Stimulated activated CD4-positive, alpha-beta T cell treated with anti-CD3 and anti-CD28 coated beads, TNF-alpha, amount 100 ng/mL, for 24 hours (primary cell): ENCODE results near the gene PERM1.
A peak's percentile ranks its signal among the peaks of the same experiment; 100 is the strongest.

Experiments used
- DNase-seq, 3 experiments: peaks; one replicate each; pipeline ENCODE4 v3.0.0-alpha.2; 2020; ENCODE audit warnings: low read depth in 3 of 3

PERM1 gene

DNA sequence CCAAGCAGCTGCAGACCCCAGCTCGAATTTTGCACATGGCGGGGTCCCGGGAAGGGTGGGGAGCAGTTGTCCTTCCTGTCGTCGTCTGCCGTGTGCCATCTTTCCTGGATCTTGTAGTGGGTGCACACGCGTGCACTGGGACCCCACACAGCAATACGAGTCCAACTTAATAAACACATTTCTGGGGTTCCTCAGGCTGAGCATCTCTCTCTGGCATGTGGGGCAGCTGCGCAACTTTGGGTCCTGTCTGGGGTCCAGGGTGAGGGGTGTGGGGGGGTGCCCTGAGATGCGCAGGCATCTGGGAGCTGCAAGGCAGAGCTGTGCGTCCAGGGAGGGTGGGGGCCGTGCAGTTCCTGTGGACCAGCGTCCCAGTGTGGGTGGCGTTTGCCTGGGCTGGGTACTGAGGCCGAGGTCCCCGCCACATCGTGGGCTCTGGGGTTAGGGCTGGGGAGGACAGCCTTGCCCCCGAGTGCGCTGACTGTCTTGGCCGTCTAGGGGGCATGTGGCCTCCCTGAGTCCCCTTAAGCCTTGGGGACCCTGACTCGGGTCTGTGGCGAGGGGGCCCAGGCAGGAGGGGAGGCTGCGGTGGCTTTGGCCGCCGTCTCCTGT is 16.3 kb downstream of the PERM1 start:
- no peak for DNase-seq

DNA sequence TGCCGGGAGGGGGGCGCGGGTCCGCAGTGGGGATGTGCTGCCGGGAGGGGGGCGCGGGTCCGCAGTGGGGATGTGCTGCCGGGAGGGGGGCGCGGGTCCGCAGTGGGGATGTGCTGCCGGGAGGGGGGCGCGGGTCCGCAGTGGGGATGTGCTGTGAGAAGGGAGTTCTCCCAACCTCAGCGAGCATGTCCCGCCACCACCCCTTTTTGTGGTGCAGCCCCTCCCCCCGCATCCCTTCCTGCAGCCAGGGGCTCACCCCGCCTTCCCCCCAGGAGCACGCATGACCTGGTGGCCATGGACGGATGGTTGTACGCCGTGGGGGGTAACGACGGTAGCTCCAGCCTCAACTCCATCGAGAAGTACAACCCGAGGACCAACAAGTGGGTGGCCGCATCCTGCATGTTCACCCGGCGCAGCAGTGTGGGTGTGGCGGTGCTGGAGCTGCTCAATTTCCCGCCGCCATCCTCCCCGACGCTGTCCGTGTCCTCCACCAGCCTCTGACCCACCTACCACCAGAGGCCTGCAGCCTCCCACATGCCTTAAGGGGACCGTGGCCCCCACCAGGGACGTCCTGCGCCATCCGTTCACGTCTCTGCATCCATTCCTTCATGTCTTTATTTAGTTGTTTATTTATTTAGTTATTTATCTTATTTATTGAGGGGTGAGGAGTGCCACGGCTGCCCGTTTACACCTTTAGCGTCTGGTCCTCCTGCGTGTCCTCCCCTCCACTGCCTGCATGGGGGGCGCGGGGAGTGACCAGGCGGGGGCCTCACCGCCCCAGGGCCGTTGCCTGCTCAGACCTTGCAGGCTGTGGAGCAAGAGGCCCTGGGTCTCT is 17.0 kb downstream of the PERM1 start:
- no peak for DNase-seq

DNA sequence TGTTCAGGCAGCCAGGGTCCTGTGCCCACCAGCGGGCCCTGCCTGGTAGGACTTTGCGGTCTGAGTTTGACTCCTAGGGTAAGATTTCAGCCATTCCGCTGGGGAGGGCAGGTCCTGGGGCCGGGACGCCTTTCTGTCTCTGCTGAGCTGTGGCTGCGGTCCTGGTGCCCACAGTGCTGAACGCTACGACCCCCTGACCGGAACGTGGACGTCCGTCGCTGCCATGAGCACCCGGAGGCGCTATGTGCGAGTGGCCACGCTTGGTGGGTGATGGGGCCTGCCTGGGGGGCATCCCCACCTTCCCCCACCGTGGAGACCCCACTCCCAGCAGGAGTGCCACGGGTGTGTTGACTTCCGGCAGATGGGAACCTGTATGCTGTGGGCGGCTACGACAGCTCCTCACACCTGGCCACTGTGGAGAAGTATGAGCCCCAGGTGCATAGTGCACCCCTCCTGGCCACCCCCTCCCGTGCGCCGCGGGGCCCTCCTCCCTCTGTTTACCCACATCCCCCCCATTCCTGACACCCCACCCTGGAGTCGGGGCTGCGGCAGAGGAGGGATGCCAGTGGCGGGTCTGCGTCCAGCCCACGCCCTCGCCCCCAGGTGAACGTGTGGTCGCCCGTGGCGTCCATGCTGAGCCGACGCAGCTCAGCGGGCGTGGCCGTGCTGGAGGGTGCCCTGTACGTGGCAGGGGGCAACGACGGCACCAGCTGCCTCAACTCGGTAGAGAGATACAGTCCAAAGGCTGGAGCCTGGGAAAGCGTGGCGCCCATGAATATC is 18.0 kb downstream of the PERM1 start:
- no peak for DNase-seq

DNA sequence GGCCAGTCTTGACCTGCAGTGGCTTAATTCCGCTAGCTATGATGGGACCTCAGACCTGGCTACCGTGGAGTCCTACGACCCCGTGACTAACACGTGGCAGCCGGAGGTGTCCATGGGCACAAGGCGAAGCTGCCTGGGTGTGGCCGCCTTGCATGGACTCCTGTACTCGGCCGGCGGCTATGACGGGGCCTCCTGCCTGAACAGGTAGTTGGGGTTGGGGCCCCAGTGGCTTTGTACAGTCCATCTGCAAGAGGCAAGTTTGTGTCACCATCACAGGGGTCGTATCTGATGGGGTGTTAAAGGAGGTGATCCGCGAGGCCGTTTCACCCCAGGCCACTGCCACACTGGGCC is 18.6 kb downstream of the PERM1 start:
- no peak for DNase-seq

DNA sequence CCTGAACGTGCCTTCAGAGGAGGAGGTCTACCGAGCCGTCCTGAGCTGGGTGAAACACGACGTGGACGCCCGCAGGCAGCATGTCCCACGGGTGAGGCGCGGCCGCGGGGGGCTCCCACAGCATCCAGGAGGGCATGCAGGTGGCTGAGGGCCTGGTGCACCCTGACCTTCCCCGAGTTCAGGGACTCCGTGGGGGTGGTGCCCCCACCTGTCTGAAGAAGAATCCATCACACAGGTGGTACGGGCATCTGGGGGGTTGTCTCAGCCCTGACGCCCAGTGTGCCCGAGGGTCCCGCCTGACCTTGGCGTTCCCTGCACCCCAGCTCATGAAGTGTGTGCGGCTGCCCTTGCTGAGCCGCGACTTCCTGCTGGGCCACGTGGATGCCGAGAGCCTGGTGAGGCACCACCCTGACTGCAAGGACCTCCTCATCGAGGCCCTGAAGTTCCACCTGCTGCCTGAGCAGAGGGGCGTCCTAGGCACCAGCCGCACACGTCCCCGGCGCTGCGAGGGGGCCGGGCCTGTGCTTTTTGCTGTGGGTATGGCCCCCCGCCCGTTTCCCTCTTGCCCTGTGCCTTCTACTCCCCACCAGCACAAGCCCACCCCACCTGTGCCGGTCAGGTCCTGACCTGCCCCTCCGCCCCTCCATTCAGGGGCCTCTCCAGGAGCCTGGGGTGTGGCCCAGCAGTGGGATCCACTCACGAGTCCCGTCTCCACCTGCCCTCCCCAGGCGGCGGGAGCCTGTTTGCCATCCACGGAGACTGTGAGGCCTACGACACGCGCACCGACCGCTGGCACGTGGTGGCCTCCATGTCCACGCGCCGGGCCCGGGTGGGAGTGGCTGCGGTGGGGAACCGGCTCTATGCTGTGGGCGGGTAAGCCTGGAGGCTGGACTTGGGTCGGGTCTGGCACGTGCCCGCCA is 19.3 kb downstream of the PERM1 start:
- DNase-seq = no peak

DNA sequence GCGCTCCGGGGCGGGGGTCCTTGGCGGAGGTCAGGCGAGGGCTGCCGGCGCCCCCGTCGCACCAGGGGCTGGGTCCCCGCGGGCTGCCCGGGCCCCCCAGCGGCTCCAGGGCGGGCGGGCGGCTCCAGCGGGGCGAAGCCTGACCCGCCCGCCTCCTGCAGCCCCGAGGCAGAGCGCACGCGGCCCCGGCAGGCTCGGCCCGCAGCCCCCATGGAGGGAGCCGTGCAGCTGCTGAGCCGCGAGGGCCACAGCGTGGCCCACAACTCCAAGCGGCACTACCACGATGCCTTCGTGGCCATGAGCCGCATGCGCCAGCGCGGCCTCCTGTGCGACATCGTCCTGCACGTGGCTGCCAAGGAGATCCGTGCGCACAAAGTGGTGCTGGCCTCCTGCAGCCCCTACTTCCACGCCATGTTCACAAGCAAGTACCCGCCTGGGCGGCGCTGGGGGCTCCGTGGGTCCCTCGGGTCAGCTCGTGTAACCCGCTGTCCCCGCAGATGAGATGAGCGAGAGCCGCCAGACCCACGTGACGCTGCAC is 20.7 kb downstream of the PERM1 start:
- DNase-seq = no peak

DNA sequence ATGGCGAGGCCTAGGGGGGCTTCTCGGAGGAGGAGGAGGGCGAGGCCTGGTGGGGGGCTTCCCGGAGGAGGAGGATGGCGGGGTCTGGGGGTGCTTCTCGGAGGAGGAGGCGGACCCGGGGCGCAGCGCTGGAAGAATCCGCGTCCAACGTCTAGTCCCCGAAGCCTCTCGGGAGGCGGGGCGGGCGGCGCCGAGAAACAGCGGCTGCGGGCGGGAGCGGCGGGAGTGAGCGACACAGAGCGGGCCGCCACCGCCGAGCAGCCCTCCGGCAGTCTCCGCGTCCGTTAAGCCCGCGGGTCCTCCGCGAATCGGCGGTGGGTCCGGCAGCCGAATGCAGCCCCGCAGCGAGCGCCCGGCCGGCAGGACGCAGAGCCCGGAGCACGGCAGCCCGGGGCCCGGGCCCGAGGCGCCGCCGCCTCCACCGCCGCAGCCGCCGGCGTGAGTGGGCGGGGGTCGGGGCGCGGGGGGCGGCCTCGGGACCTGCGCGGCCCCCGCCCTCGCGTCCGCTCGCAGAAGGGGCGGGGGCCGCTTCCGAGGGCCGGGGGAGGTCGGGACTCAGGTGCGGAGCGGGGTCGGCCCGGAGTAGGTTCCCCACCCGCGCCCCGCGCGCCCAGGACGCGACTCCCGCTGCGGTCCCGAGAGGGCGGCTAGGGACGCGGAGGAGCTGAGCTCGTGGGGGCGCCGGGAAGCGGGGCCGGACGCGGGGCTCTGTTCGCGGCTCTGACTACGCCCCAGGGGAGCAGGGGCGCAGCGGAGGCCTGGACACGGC is 21.3 kb downstream of the PERM1 start, which contains the start of gene KLHL17:
Gene KLHL17, plus strand, starts transcription at position 222 of the 769 bp plus-strand sequence. Its CDS starts 110 bp downstream, at position 332.
- DNase-seq = peak; percentile 62 to 84 (median 70)

DNA sequence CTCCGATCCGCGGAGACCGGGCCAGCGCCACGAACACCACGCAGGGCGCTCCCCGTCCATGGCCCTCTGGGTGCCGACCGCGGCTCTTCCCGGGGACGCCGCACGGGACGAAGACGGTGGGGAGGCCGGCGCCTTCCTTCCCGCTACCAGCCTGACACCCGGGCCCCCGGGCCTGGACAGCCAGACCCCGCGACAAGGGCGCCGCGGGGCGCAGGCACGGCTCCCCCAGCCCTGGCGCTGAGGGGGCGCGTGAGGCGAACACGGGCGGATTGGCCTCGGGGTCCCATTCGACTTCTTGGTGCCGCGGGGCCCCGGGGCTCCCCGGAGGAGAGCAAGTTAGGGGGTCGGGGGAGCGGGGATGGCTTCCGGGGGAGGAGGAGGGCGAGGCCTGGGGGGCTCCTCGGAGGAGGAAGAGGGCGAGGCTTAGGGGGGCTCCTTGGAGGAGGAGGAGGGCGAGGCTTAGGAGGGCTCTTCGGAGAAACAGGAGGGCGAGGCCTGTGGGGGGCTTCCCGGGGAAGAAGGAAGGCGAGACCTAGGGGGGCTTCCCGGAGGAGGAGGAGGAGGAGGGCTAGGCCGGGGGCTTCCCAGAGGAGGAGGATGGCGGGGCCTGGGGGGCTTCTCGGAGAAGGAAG is 22.0 kb downstream of the PERM1 start:
- DNase-seq = no peak

DNA sequence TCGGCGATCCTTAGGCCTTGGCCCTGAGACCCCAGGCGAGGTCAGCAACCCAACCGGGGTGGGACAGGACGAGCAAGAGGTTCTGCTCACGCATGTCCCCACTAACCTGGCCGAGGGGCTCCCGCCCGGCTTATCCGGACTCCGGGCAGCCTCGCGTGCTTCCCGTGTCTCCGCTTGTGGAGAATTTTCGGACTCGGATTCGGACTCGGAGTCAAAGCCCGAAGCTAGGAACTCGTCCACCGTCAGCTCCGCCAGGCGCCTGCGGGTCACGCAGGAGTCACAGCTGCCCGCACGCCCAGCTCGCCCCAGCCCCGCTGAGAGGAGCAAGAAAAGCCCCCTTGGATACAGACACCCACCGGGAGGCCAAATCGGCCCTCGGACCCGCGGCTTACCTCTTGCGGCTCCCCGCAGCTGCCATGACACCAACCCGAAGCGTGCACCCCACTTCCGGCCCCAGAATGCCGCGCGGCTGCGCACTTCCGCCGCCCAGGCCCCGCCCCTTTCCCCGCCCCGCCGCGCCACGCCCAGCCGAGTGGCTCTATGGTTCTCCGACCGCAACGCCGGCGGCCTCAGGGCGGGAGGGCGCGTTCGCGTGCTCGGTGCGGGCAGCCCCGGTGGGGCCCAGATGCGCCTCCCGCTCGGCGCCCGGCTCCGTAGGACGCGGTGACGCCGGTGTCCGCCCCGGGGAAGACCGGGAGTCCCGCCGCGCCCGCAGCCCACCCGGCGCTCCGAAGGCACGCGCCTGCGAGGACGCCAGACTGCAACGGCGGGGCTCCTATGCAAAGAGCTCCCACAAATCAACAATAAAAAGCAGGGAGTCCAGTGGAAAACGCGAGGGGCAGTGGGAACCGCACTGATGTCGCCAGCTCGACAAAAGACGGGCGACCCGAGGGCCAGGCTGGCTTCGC is 22.8 kb downstream of the PERM1 start, which contains the start of gene NOC2L:
Gene NOC2L, minus strand, starts transcription at position 434 of the 908 bp plus-strand sequence. Its CDS starts 16 bp downstream, at position 418.
- peak; percentile 93 to 97 (median 95) for DNase-seq

DNA sequence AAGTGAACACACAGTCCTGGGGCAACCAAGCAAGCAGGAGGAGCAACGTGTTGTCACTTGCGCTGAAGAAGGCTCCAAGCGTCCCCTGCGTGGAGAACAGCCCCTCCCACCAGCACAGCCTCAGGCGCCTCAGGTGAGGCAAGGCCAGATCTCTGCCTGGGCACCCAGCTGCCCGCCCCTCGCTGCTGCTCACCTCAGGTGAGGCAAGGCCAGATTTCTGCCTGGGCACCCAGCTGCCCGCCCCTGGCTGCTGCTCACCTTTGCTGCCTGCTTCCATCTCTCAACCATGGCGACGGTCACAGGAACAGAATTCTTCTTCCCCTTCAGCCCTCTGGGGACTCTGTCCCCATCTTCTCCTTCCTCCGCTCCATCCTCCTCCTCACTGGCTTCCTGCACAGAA is 25.3 kb downstream of the PERM1 start:
- no peak for DNase-seq

DNA sequence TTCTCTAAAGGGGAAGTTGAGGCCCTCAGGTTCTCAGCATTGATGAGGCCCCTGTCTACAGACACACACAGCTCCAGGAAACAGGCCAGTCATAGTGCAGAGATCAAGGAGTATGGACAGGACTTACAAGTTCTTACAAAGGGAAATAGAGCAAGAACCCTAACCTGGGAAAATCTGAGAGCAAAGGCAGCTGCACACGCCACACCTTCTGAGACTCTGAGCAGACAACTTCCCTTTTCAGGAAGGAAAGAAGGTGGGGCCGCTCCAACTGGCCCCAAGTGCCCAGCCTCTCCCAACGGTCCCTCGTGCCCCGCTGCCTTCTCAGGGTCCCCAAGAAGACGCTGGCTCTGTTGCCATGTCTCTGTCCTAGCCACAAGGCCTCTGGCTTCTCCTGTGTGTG is 26.4 kb downstream of the PERM1 start:
- DNase-seq = no peak

DNA sequence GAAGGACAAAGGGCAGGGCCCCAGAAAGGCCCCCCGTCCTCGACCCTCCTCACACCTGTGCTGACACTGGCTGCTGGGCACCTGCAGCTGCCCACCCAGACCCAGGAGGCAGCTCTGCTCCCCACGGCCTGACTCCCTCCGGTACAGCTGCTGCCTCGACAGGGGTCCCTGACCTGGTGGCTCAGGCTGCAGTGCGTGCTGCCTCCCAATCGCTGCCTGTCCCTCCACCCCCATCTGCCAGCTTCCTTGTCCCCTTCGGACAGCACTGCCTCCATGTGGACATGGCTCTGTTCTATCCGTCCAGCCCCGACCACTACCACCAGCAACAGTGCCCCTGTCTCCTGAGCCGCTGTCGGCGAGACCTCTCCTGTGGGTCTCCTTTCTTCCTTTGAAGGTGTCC is 27.0 kb downstream of the PERM1 start:
- no peak for DNase-seq

DNA sequence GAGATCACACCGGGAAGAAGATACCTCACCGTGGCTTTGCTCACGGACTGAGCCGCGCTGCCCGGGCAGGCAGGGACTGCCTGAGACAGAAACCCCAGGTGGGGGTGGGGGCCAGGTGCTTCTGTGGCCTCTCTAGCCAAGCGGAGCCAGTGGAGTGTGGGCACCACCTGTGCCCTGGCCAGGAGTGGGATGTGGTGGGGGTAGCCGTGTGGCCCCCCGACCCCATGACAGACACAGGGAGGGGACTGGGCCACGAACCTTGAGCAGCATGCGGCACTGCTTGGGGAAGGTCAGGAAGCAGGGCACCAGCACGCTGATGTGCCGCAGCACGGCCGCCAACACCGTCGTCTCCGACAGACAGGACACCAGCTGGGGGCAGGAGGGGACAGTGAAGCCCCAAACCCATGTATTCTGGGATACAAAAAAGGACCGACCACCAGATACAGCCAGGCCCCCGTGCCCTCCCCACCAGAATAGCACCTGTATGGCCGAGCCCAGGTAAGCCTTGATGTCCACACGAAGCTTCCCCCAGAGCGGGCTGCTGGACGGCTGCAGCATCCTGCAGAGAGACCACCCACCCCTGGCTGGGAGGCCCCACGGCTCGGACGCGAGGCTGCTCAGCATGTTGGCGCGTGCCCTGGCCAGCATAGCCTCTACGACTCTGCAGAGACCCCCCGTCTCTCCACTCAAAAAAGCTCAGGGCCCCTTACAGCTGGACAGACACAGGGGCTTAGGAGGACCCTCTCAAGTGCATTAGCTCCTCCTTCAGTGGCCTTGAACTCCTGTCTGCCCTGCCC is 28.2 kb downstream of the PERM1 start:
- DNase-seq = no peak

DNA sequence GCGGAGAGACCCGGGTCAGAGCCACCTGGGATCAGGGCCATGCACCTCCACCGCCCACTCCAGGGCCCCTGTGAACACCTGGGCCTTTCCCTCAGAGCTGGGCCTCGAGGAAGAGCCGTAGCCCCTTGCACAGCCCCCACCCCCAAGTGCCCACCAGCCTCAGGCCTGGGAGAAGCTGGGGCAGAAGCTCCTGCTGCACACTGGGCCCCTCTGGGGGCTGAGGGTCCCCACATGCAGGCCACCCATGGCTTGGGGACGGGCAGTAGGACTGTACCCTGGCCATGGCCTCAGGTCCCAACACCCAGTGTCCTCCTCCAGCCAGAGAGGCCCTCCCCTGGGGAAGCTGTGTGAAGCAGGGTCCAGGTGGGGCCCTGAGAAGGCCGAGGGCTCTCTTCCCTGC is 29.3 kb downstream of the PERM1 start:
- no peak for DNase-seq

DNA sequence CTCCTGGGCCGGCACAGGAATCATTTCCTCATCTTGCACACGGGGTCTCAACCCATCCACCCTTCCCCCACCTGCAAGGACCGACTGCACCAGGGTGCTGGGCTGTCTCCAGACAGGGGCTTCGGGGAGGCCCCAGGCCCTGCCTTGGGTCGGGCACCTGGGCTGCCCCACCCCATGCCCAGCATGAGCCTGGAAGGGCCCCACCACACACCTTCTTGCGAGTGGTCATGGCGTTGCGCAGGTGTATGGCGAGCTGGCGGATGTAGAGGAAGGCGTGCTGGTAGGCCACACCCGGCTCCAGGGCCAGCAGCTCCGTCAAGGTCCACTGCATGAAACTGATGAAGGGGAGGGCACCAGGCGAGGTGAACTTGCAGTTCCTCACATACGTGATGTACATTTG is 29.7 kb downstream of the PERM1 start:
- no peak for DNase-seq

DNA sequence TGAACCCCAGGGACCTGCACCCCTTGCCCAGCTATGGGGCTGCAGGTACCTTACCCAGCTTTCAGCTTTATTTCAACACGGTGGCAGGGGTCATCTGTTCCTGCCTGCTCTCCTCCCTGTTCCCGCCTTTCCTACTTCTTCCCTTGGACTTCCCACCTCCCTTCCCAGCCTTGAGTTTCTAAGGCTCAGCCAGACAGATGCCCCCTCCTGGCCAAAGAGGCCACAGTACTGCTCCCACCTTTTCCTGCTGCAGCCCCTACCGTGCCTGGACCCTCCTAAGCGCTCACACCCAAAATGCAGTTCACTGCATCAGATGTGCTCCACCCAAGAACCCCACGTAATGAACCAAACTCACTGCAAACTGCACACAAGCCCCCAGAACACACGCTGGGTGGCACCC is 30.5 kb downstream of the PERM1 start:
- no peak for DNase-seq

DNA sequence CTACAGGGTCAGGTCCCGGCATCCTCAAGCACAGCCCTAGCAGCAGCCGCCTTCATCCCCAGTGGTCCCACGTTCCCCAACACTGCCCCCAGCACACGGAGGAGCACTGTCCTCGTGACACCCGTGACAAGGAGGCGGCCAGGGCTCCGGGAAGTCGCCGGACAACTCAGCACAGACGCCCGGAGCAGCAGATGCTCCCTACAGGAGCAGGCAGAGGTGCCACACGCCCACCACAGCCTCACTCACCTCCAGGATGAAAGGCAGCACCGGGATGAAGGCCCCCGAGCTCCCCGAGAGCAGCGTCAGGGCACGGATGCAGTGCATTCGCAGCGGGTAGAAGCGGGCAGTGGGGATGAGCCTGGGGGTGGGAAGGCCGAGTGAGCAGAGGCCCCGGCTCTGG is 31.0 kb downstream of the PERM1 start:
- no peak for DNase-seq

DNA sequence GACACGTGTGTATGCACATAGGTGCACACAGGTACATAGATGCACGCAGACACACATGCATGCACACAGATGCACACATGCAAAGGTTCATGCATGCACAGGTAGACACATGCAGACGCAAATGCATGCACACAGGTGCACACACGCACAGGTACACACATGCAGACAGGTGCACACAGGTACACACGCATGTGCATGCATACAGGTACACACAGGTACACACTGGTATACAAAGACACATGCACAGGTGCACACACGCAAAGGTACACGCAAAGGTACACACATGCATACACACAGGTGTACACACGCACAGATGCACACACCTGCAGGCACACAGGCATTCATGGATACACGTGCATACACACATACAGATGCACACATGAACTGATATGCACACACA is 31.6 kb downstream of the PERM1 start:
- no peak for DNase-seq
